ENCODE measurements around the gene AKAP12. TPM values are rescaled to one million over a fixed set of nuclear protein-coding genes. Genes with fewer than 3 reads are reported as not detected.
"Not testable (repeated sequence)": the region's sequence is repeated elsewhere in the genome, so short reads cannot be mapped to it uniquely, and the experiment has no call there.

AKAP12 gene
- total RNA-seq, 1 donor from 2014 or later: 88.1 TPM

- no peak overlapping the region for H3K27ac ChIP-seq
- H3K4me1 ChIP-seq: no peaks in the 10 kb centered on the region
- TF ChIP-seq POLR2AphosphoS5 (IDR thresholded peaks at IDR 0.05; ENCODE audit: insufficient read depth in 1 of 2, low read depth in 1 of 2): no peak
- TF ChIP-seq POLR2A (IDR thresholded peaks at IDR 0.05): no peak
- TF ChIP-seq CTCF (IDR thresholded peaks at IDR 0.05): no peak
- H3K4me3 ChIP-seq: no peak overlapping the region
- no peaks in the 10 kb centered on the region for H3K36me3 ChIP-seq
- intact Hi-C loops (cut with DNase I): no loop called here
- H3K27me3 ChIP-seq: no peaks in the 10 kb centered on the region
- DNase-seq (ENCODE audit: extremely low spot score in 2 of 2): no peak
- no peaks in the 10 kb centered on the region for H3K9me3 ChIP-seq
Measured at GRCh38 chr6:151351731-151352130, 112.0 kb downstream of the AKAP12 start.

- no peaks in the 10 kb centered on the region for H3K27me3 ChIP-seq
- no peaks in the 10 kb centered on the region for H3K4me1 ChIP-seq
- H3K27ac ChIP-seq: no peak overlapping the region
- no peak overlapping the region for H3K4me3 ChIP-seq
- intact Hi-C loops (cut with DNase I): no loop called here
- no peak for DNase-seq (ENCODE audit: extremely low spot score in 2 of 2)
- no peaks in the 10 kb centered on the region for H3K9me3 ChIP-seq
- TF ChIP-seq POLR2A (IDR thresholded peaks at IDR 0.05): no peak
- no peak for TF ChIP-seq POLR2AphosphoS5 (IDR thresholded peaks at IDR 0.05; ENCODE audit: insufficient read depth in 1 of 2, low read depth in 1 of 2)
- TF ChIP-seq CTCF (IDR thresholded peaks at IDR 0.05): no peak
- no peaks in the 10 kb centered on the region for H3K36me3 ChIP-seq
Measured at GRCh38 chr6:151352410-151353396, 112.9 kb downstream of the AKAP12 start.

GRCh38 chr6:151353795-151354194 is 114.0 kb downstream of the AKAP12 start:
- Histone ChIP-seq H3K36me3 (no peaks in the 10 kb centered on the region), H3K27ac (no peak overlapping the region), H3K27me3 (no peaks in the 10 kb centered on the region), H3K9me3 (no peaks in the 10 kb centered on the region), H3K4me1 (no peaks in the 10 kb centered on the region), H3K4me3 (no peak overlapping the region)
- TF ChIP-seq POLR2A (IDR thresholded peaks at IDR 0.05) (no peak), CTCF (IDR thresholded peaks at IDR 0.05) (no peak), POLR2AphosphoS5 (IDR thresholded peaks at IDR 0.05; ENCODE audit: insufficient read depth in 1 of 2, low read depth in 1 of 2) (no peak)
- intact Hi-C loops (cut with DNase I): no loop called here
- no peak for DNase-seq (ENCODE audit: extremely low spot score in 2 of 2)

- H3K27ac ChIP-seq; H3K9me3 ChIP-seq; H3K4me3 ChIP-seq; intact Hi-C loops (cut with DNase I); H3K27me3 ChIP-seq; DNase-seq (ENCODE audit: extremely low spot score in 2 of 2); H3K4me1 ChIP-seq: not testable (repeated sequence)
- peaks cover 0 to 10% of the 10 kb centered on the region in 2 donors for H3K36me3 ChIP-seq
Measured at GRCh38 chr6:151356983-151357382, 117.2 kb downstream of the AKAP12 start.

GRCh38 chr6:151357758-151358436 is 118.1 kb downstream of the AKAP12 start:
- H3K27ac ChIP-seq: no peak overlapping the region
- H3K4me3 ChIP-seq: no peak overlapping the region
- H3K4me1 ChIP-seq: no peaks in the 10 kb centered on the region
- intact Hi-C loops (cut with DNase I): no loop called here
- H3K27me3 ChIP-seq: no peaks in the 10 kb centered on the region
- peaks cover 0 to 18% of the 10 kb centered on the region in 2 donors for H3K36me3 ChIP-seq
- H3K9me3 ChIP-seq: no peaks in the 10 kb centered on the region
- no peak for TF ChIP-seq POLR2AphosphoS5 (IDR thresholded peaks at IDR 0.05; ENCODE audit: insufficient read depth in 1 of 2, low read depth in 1 of 2)
- no peak for TF ChIP-seq POLR2A (IDR thresholded peaks at IDR 0.05)
- TF ChIP-seq CTCF (IDR thresholded peaks at IDR 0.05): no peak
- DNase-seq (ENCODE audit: extremely low spot score in 2 of 2): no peak

Measured in vagina (tissue), 2 donors.